Chondrocyte (in vitro differentiated cells): ENCODE results near the gene FAT2. TPM values are rescaled to one million over a fixed set of nuclear protein-coding genes. Genes with fewer than 3 reads are reported as not detected.

Experiments
- DNase-seq: peaks from one replicate; pipeline ENCODE4 v3.0.0; 2021; ENCODE audit warnings: mixed read lengths, low spot score
- H3K27ac Mint-ChIP-seq: one replicate; pipeline ENCODE4 v1.8.0; 2021; ENCODE audit warnings: mild to moderate bottlenecking, moderate library complexity, mixed read lengths; ENCODE audit not compliant: unreplicated experiment
- H3K27me3 Mint-ChIP-seq: 2 replicates; pipeline ENCODE4 v1.8.0; 2021; ENCODE audit warnings: low read depth, mixed read lengths
- H3K36me3 Mint-ChIP-seq: 2 replicates; pipeline ENCODE4 v1.8.0; 2021; ENCODE audit warnings: low read depth, mixed read lengths
- H3K4me1 Mint-ChIP-seq: 2 replicates; pipeline ENCODE4 v1.8.0; 2021; ENCODE audit warnings: low read depth, mild to moderate bottlenecking, mixed read lengths
- H3K4me3 Mint-ChIP-seq: one replicate; pipeline ENCODE4 v1.8.0; 2021; ENCODE audit warnings: mild to moderate bottlenecking, moderate library complexity, mixed read lengths; ENCODE audit not compliant: unreplicated experiment
- H3K9me3 Mint-ChIP-seq: 2 replicates; pipeline ENCODE4 v1.8.0; 2021; ENCODE audit warnings: low read depth, mixed read lengths
- total RNA-seq: library from RNA; stranded (reverse); gene quantifications from 3 replicates; pipeline ENCODE4 v1.2.1, GENCODE V29; 2021
- TF ChIP-seq, protein P1 (sequence below): fragments of 200-600 bp; sonication (generic); IDR thresholded peaks from 2 replicates; pipeline ENCODE4 v1.5.0; 2021; ENCODE audit warnings: antibody characterized with exemption, mild to moderate bottlenecking, moderate library complexity

Gene FAT2
- total RNA-seq, 1 donor from 2014 or later = 2.2 TPM

DNA sequence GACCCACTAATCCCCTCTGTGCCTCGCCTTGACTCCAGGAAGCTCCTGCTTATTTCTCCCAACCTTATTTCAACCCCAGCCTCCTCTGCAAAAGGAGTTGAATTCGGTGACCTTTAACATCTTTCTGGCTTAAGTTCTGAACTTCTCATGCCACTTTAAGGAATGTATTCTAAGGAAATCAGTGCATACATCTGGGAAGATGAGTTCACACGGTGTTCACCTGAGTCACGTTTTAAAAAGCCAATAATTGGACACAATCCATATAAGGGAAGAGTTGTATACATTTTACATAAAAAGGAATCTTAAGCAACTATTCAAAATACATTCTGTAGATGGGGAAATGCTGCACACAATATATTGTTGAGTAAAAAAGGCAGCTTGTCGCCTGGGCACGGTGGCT is 33.2 kb downstream of the FAT2 start:
- no peaks in the 10 kb centered on the region for H3K9me3 Mint-ChIP-seq
- H3K36me3 Mint-ChIP-seq = peaks cover 4% of the 10 kb centered on the region
- TF ChIP-seq, protein P1, sequence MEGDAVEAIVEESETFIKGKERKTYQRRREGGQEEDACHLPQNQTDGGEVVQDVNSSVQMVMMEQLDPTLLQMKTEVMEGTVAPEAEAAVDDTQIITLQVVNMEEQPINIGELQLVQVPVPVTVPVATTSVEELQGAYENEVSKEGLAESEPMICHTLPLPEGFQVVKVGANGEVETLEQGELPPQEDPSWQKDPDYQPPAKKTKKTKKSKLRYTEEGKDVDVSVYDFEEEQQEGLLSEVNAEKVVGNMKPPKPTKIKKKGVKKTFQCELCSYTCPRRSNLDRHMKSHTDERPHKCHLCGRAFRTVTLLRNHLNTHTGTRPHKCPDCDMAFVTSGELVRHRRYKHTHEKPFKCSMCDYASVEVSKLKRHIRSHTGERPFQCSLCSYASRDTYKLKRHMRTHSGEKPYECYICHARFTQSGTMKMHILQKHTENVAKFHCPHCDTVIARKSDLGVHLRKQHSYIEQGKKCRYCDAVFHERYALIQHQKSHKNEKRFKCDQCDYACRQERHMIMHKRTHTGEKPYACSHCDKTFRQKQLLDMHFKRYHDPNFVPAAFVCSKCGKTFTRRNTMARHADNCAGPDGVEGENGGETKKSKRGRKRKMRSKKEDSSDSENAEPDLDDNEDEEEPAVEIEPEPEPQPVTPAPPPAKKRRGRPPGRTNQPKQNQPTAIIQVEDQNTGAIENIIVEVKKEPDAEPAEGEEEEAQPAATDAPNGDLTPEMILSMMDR = no peak
- peaks cover 10% of the 10 kb centered on the region for H3K4me1 Mint-ChIP-seq
- DNase-seq = no peak
- H3K27ac Mint-ChIP-seq = no peak overlapping the region
- peaks cover 6% of the 10 kb centered on the region for H3K27me3 Mint-ChIP-seq
- H3K4me3 Mint-ChIP-seq = no peak overlapping the region

GRCh38 chr5:151557466-151557865 is 33.7 kb downstream of the FAT2 start:
- peaks cover 6% of the 10 kb centered on the region for H3K27me3 Mint-ChIP-seq

DNA sequence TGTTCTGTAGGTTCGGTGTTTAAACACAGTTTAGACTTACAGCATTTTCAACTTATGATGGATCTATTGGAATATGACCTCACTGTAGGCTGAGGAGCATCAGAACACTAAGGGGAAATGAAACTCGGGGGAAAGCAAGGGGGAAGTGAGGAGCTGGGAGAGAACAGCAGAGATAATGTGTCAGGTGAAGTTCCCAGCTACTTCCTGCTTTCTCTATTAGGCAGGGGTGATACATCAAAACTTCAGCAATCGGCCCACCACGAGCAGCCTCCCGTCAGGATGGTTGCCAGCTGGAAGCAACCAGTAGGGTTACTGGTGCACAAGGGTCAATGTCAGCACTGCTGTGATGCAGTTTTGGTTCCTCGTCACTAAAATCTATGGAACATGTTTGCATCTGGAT is 34.3 kb downstream of the FAT2 start:
- Mint-ChIP-seq H3K36me3 (peaks cover 4% of the 10 kb centered on the region), H3K27me3 (peaks cover 2% of the 10 kb centered on the region), H3K9me3 (no peaks in the 10 kb centered on the region), H3K27ac (no peak overlapping the region), H3K4me1 (peaks cover 7% of the 10 kb centered on the region), H3K4me3 (no peak overlapping the region)
- no peak for DNase-seq
- TF ChIP-seq, protein P1 = no peak

More at GRCh38 chr5:151557466-151557865, 33.7 kb downstream of the FAT2 start:
- Mint-ChIP-seq H3K36me3 (peaks cover 4% of the 10 kb centered on the region), H3K27ac (no peak overlapping the region), H3K4me1 (peaks cover 10% of the 10 kb centered on the region), H3K9me3 (no peaks in the 10 kb centered on the region), H3K4me3 (no peak overlapping the region)
- DNase-seq = no peak
- TF ChIP-seq, protein P1 = no peak

DNA sequence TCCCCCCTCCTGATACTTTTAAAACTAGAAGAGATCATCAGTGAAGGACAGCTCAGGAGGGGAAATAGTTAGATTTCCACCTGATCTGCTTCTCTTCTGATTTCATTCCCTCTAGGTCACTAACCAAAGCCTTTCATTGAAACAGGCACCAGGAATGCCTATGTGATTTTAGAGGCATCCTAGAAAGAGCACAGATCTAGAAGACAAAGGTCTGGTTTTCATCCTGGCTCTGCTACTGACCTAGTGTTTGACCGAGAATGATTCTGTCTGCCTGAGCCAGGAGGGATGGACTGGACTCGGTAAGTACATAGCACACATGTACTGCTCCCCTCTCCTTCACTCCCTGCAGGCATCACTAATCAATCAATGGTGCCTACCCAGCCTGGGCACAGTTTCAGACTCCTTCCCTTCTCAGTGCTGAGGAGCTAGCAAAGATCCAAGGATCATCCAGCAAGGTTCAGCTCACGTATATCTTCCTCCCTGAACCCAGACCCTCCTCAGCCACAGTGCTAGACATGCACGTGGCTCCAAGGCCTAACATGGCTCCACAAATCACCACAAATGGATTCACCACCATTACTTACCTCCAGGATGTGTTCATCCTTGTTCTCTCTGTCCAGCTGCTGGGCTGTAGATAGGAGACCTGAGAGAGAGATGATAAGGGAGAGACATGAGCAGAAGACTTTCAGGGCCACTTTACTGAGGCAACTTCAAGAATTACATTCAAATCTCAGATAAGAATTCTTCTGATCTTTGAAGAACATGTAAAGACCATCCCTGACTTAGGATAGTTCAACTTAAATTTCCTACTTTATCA is 35.2 kb downstream of the FAT2 start:
- Mint-ChIP-seq H3K4me3 (no peak overlapping the region), H3K27me3 (peaks cover 2% of the 10 kb centered on the region), H3K36me3 (peaks cover 6% of the 10 kb centered on the region), H3K9me3 (no peaks in the 10 kb centered on the region), H3K27ac (no peak overlapping the region), H3K4me1 (peaks cover 7% of the 10 kb centered on the region)
- TF ChIP-seq, protein P1 = no peak
- DNase-seq = no peak

DNA sequence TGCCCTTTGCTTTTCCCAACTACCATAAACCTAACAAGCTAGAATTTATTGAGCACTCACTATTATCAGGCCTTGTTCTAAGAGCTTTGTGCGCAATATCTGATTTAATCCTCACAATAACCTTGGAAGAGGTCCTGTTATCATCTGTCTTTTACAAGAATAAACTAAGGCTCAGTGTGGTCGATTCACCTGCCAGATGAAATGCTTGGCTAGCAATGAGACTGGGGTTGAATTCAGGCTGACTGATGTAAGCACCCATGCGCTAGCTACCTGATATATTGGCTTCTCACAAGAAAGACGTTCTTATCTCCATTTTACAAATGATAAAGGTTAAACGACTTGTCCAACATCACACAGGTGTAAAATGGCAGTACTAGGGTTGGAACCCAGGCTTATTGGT is 37.4 kb downstream of the FAT2 start:
- Mint-ChIP-seq H3K27me3 (peaks cover 2% of the 10 kb centered on the region), H3K9me3 (no peaks in the 10 kb centered on the region), H3K4me3 (no peak overlapping the region), H3K36me3 (peaks cover 6% of the 10 kb centered on the region), H3K4me1 (peaks cover 7% of the 10 kb centered on the region), H3K27ac (no peak overlapping the region)
- no peak for DNase-seq
- TF ChIP-seq, protein P1 = no peak
